HepG2 (cell line): ENCODE measurements around the gene EPS8L3. TPM values are rescaled to one million over a fixed set of nuclear protein-coding genes. Genes with fewer than 3 reads are reported as not detected.

ENCODE experiments used
- ATAC-seq: fragments of 200-7000 bp; cut with Tn5 transposase; 3 replicates; pipeline ENCODE4 v1.9.1; 2020; ENCODE audit warnings: mild to moderate bottlenecking, moderate library complexity
- BruUV-seq: library from RNA; stranded (reverse); fragments of 400-500 nt; replicated peaks from 2 replicates; lab custom pipeline; 2021; lab: Mats Ljungman, UMichigan
- CTCF ChIA-PET: fragments of 300-600 bp; formaldehyde crosslinking; extraction: SDS; loops from one replicate; lab custom pipeline; 2021; ENCODE audit warnings: low total read pairs, inconsistent platforms, low intra/inter-chr PET ratio; lab: Yijun Ruan, JAX
- POLR2A ChIA-PET: fragments of 350-600 bp; sonication (Branson Sonifier 250); formaldehyde crosslinking; loops from one replicate; lab custom pipeline; 2020; ENCODE audit warnings: antibody characterized with exemption, inconsistent platforms; lab: Yijun Ruan, JAX
- DNase-seq: peaks from one replicate; pipeline ENCODE4 v3.0.0-alpha.2; 2015; ENCODE audit warnings: low spot score
- FAIRE-seq: peaks from 3 replicates; lab custom pipeline; 2011; peaks lifted over from hg19 to GRCh38; lab: Jason Lieb, UNC
- H2AFZ ChIP-seq: one replicate; pipeline ENCODE4 v1.6.1; 2011; ENCODE audit warnings: low read length, inconsistent platforms
- H3K27ac ChIP-seq: fragments of 300-600 bp; 3 replicates; pipeline ENCODE4 v1.8.0; 2011; ENCODE audit warnings: mixed run types, mild to moderate bottlenecking, mixed read lengths, low read length, inconsistent platforms; ENCODE audit not compliant: insufficient read depth; ENCODE audit errors: extremely low read length
- H3K27me3 ChIP-seq, 2 experiments: fragments of 200-600 bp in 1 of 2; 2 replicates in 1 of 2; 3 replicates in 1 of 2; pipeline versions ENCODE4 v1.6.0 to v1.8.0; 2011; ENCODE audit warnings: low read length in 2 of 2, mild to moderate bottlenecking in 2 of 2, moderate library complexity in 2 of 2, inconsistent platforms in 1 of 2; ENCODE audit not compliant: insufficient read depth in 2 of 2, control insufficient read depth in 1 of 2
- H3K36me3 ChIP-seq, 2 experiments: fragments of 200-600 bp in 1 of 2; replicated peaks in 1 of 2; 2 replicates in 1 of 2; 3 replicates in 1 of 2; pipeline versions ENCODE4 v1.5.1 to v1.8.0; 2011; ENCODE audit warnings: low read length in 2 of 2, inconsistent platforms in 1 of 2; ENCODE audit not compliant: insufficient read depth in 2 of 2, control insufficient read depth in 1 of 2
- H3K4me1 ChIP-seq: 2 replicates; pipeline ENCODE4 v1.5.1; 2012; ENCODE audit warnings: low read length, inconsistent platforms; ENCODE audit not compliant: insufficient read depth
- H3K4me2 ChIP-seq: 2 replicates; pipeline ENCODE4 v1.6.0; 2011; ENCODE audit warnings: low read depth, low read length, inconsistent platforms
- H3K4me3 ChIP-seq, 3 experiments: fragments of 200-600 bp in 1 of 3; sonication (generic), shearing (Covaris generic) in 1 of 3; replicated peaks in 1 of 3; 2 replicates each; pipeline ENCODE4 v1.5.1; 2011 to 2016; ENCODE audit warnings: low read length in 3 of 3, inconsistent platforms in 2 of 3, low read depth in 2 of 3, mild to moderate bottlenecking in 2 of 3, control low read depth in 1 of 3, mixed read lengths in 1 of 3; ENCODE audit not compliant: insufficient read depth in 1 of 3
- H3K79me2 ChIP-seq: one replicate; pipeline ENCODE4 v1.6.1; 2011; ENCODE audit warnings: low read length, inconsistent platforms; ENCODE audit not compliant: insufficient read depth
- H3K9ac ChIP-seq: 2 replicates; pipeline ENCODE4 v1.6.0; 2011; ENCODE audit warnings: mild to moderate bottlenecking, low read depth, low read length, inconsistent platforms; ENCODE audit not compliant: insufficient read depth
- H3K9me3 ChIP-seq: 2 replicates; pipeline ENCODE4 v1.5.1; 2012; ENCODE audit warnings: mild to moderate bottlenecking, low read length
- H4K20me1 ChIP-seq: 2 replicates; pipeline ENCODE4 v1.6.0; 2011; ENCODE audit warnings: inconsistent platforms, mild to moderate bottlenecking, low read length, moderate library complexity; ENCODE audit not compliant: insufficient read depth
- ARID4A ChIP-seq: sonication (generic); formaldehyde crosslinking; IDR thresholded peaks from 2 replicates; pipeline ENCODE4 v1.5.0; 2020; ENCODE audit warnings: mild to moderate bottlenecking, missing genetic modification reagents, borderline replicate concordance
- DMTF1 ChIP-seq: sonication (generic); formaldehyde crosslinking; IDR thresholded peaks from 2 replicates; pipeline ENCODE4 v1.4.0; 2020; ENCODE audit warnings: mild to moderate bottlenecking, missing genetic modification reagents
- PHF21A ChIP-seq: sonication (generic); formaldehyde crosslinking; IDR thresholded peaks from 2 replicates; pipeline ENCODE4 v1.5.0; 2020; ENCODE audit warnings: mild to moderate bottlenecking, missing genetic modification reagents
- UBTF ChIP-seq: sonication (generic); formaldehyde crosslinking; IDR thresholded peaks from 2 replicates; pipeline ENCODE4 v1.4.0; 2020; ENCODE audit warnings: mild to moderate bottlenecking, missing genetic modification reagents
- ZBTB2 ChIP-seq: sonication (generic); formaldehyde crosslinking; IDR thresholded peaks from 2 replicates; pipeline ENCODE4 v1.8.0; 2022; ENCODE audit warnings: low read depth, missing genetic modification reagents
- ZNF607 ChIP-seq: sonication (generic); formaldehyde crosslinking; IDR thresholded peaks from 2 replicates; pipeline ENCODE4 v1.5.1; 2020; ENCODE audit warnings: missing genetic modification reagents, mild to moderate bottlenecking, borderline replicate concordance
- ZSCAN22 ChIP-seq: sonication (generic); formaldehyde crosslinking; IDR thresholded peaks from 2 replicates; pipeline ENCODE4 v1.4.0; 2020; ENCODE audit warnings: mild to moderate bottlenecking, missing genetic modification reagents
- WGBS: methylation state at CpG from one replicate; pipeline ENCODE4 v1.1.6; 2017; ENCODE audit warnings: low lambda C conversion rate; 5-methylcytosine and 5-hydroxymethylcytosine counted together
- in situ Hi-C: cut with HindIII; loops from 2 replicates; pipeline ENCODE4 v1.10.0; 2017; ENCODE audit warnings: low pct_unique_long_range_greater_than_20kb; ENCODE audit not compliant: extremely low pct_ligation_motif_present
- intact Hi-C: fragments of 100-400 bp; cut with micrococcal nuclease; formaldehyde crosslinking; loops from one replicate; pipeline ENCODE4 v1.10.0; 2022; ENCODE audit not compliant: unreplicated experiment
- polyA plus RNA-seq, 8 experiments: library from polyadenylated mRNA; depleted of rRNA in 3 of 8; stranded (reverse) in 7 of 8; unstranded in 1 of 8; fragments of >200 nt; fragmentation: Illumina TruSeq in 4 of 8; extraction: Trizol in 4 of 8; gene quantifications; 2 replicates each; pipeline versions ENCODE4 v1.2.1 to v1.2.3, GENCODE V29; 2011 to 2016; ENCODE audit warnings: low read depth in 4 of 8, missing spikeins in 1 of 8, mixed read lengths in 1 of 8; ENCODE audit not compliant: insufficient read depth in 1 of 8
- total RNA-seq, 5 experiments: library from RNA; depleted of rRNA; stranded (reverse); fragments of >200 nt; fragmentation: Illumina TruSeq; extraction: Trizol; gene quantifications; 2 replicates each; pipeline ENCODE4 v1.2.3, GENCODE V29; 2016; ENCODE audit warnings: low read depth in 1 of 5

EPS8L3 gene
- total and polyA plus RNA-seq, 2 of the 13 experiments (the other 11 are each of a cell fraction or from before 2014, with no cell fraction given): 18.2 to 106 TPM

- no peak for ATAC-seq
- Histone ChIP-seq H3K9ac (no peak overlapping the region), H3K27me3 (peaks cover 1 to 7% of the 10 kb centered on the region in 2 experiments; a peak in 2 of 5 replicates), H3K9me3 (no peaks in the 10 kb centered on the region; the same call in 1 of the 2 replicates), H2AFZ (no peak overlapping the region), H3K27ac (no peak overlapping the region), H3K4me3 (no peak overlapping the region), H4K20me1 (no peaks in the 10 kb centered on the region), H3K79me2 (no peaks in the 10 kb centered on the region), H3K4me2 (no peak overlapping the region), H3K4me1 (peaks cover 42% of the 10 kb centered on the region), H3K36me3 (no peaks in the 10 kb centered on the region)
- no peak for FAIRE-seq
- intact Hi-C loops (loop anchor here (5.0 kb wide), 1 partner anchor 137 kb away; the partner anchor contains the start of gene CSF1), in situ Hi-C loops (loop anchor here (5.0 kb wide), 1 partner anchor 207 kb away; the partner anchor contains the start of gene AHCYL1)
- TF ChIP-seq ZNF607 (CRISPR knock-in tag) (no peak), ZBTB2 (CRISPR knock-in tag) (no peak), UBTF (CRISPR knock-in tag) (no peak), ZSCAN22 (CRISPR knock-in tag) (no peak), DMTF1 (no peak), ARID4A (CRISPR knock-in tag) (no peak), PHF21A (CRISPR knock-in tag) (no peak)
- POLR2A ChIA-PET: interaction anchor here (2.1 kb wide), 1 partner anchor 209 kb away, joined by 6 read pairs; the partner anchor contains the start of gene AHCYL1
- no peak for DNase-seq
- no TSS peak for BruUV-seq
- WGBS: 9% methylated on average over 1 of the region's 1 CpG
- CTCF ChIA-PET: interaction anchor here (0.9 to 2.2 kb wide), 2 partner anchors 133 to 205 kb away, joined by 3 to 18 read pairs; no protein-coding TSS in a partner anchor
These were observed 11.7 kb upstream of the EPS8L3 start for GRCh38 chr1:109775398-109775797.
